ENCODE data around the gene ZNF664. TPM values are rescaled to one million over a fixed set of nuclear protein-coding genes. Genes with fewer than 3 reads are reported as not detected.
A peak's percentile ranks its signal among the peaks of the same experiment; 100 is the strongest.

The ZNF664 gene
- total RNA-seq, 2 donors from 2014 or later: 131 to 139 TPM

DNA sequence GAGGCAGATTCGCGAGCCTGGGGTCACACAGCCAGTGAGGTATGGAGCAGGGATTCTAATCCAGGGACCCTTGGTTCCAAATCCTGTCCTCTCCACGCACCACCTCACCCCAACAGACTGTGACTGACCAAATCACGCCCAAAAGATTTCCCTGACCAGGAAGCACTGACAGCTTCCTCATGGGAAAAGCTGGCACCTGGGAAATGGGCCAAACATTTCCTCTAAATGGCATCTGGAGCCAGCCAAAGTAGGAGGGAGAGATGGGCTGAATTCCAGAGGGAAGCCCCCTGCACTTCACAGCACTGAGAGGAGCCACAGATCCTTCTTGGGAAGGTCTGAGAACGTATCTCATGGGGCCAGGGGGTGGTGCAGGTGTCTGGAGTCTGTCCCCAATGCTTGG is 29.2 kb upstream of the ZNF664 start:
- H3K4me1 Mint-ChIP-seq: peaks cover 1% of the 10 kb centered on the region
- H3K4me3 Mint-ChIP-seq: no peak overlapping the region
- peaks cover 34% of the 10 kb centered on the region for H3K9me3 ChIP-seq (ENCODE audit: control insufficient read depth, low read length)
- no peak overlapping the region for H3K27ac Mint-ChIP-seq
- peaks cover 24% of the 10 kb centered on the region for H3K9me3 Mint-ChIP-seq
- H3K27me3 Mint-ChIP-seq (ENCODE audit: insufficient read depth): peaks cover 4% of the 10 kb centered on the region
- H3K27me3 ChIP-seq (ENCODE audit: control insufficient read depth, insufficient read depth, low read length, poor library complexity, severe bottlenecking): no peaks in the 10 kb centered on the region
- peaks cover 65% of the 10 kb centered on the region for H3K36me3 Mint-ChIP-seq (ENCODE audit: low read depth)
- no peak overlapping the region for H3K9ac ChIP-seq (ENCODE audit: extremely low read depth, low read length, poor library complexity, severe bottlenecking)
- H3K4me1 ChIP-seq (ENCODE audit: control insufficient read depth, insufficient read depth, low read length): no peaks in the 10 kb centered on the region
- H3K36me3 ChIP-seq (ENCODE audit: control insufficient read depth, insufficient read depth, low read length): peaks cover 41% of the 10 kb centered on the region
- TF ChIP-seq, protein P1, sequence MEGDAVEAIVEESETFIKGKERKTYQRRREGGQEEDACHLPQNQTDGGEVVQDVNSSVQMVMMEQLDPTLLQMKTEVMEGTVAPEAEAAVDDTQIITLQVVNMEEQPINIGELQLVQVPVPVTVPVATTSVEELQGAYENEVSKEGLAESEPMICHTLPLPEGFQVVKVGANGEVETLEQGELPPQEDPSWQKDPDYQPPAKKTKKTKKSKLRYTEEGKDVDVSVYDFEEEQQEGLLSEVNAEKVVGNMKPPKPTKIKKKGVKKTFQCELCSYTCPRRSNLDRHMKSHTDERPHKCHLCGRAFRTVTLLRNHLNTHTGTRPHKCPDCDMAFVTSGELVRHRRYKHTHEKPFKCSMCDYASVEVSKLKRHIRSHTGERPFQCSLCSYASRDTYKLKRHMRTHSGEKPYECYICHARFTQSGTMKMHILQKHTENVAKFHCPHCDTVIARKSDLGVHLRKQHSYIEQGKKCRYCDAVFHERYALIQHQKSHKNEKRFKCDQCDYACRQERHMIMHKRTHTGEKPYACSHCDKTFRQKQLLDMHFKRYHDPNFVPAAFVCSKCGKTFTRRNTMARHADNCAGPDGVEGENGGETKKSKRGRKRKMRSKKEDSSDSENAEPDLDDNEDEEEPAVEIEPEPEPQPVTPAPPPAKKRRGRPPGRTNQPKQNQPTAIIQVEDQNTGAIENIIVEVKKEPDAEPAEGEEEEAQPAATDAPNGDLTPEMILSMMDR (conservative IDR thresholded peaks at IDR 0.05): no peak
- DNase-seq: peak; percentile 38
- H3K27ac ChIP-seq (ENCODE audit: low read depth, low read length): no peak overlapping the region
- H3K4me3 ChIP-seq (ENCODE audit: low read length): no peak overlapping the region
- 93 to 100% methylated on average over 1 to 5 of the region's 5 CpGs for WGBS, 2 experiments (ENCODE audit: insufficient coverage in 1 of 2, insufficient read length in 1 of 2)

DNA sequence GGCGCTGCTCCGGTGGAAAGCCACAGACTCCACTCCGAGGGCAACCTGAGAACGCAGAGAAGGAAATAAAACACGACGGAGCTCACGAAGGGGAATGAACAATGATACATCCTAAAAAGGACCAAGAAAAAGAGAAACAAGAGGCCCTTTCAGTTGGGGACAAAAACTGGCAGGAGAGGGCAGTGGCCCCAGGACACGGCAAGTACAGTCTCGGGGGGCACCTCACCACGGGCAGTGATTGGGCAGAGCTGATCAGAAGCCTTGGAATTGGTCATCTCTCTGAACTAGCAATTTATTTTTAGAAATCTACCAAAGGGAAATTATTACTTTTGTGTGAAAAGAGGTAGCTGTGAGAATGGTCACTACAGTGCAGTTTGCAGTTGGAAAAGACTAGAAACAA is 28.3 kb upstream of the ZNF664 start:
- Mint-ChIP-seq H3K27ac (no peak overlapping the region), H3K4me3 (no peak overlapping the region), H3K27me3 (ENCODE audit: insufficient read depth) (peaks cover 8% of the 10 kb centered on the region), H3K9me3 (peaks cover 24% of the 10 kb centered on the region), H3K36me3 (ENCODE audit: low read depth) (peaks cover 72% of the 10 kb centered on the region), H3K4me1 (peaks cover 1% of the 10 kb centered on the region)
- WGBS, 2 experiments (ENCODE audit: insufficient coverage in 1 of 2, insufficient read length in 1 of 2): 93 to 98% methylated on average over 8 to 10 of the region's 10 CpGs
- no peak overlapping the region for H3K27ac ChIP-seq (ENCODE audit: low read depth, low read length)
- no peaks in the 10 kb centered on the region for H3K4me1 ChIP-seq (ENCODE audit: control insufficient read depth, insufficient read depth, low read length)
- H3K9ac ChIP-seq (ENCODE audit: extremely low read depth, low read length, poor library complexity, severe bottlenecking): no peak overlapping the region
- peaks cover 44% of the 10 kb centered on the region for H3K36me3 ChIP-seq (ENCODE audit: control insufficient read depth, insufficient read depth, low read length)
- no peaks in the 10 kb centered on the region for H3K27me3 ChIP-seq (ENCODE audit: control insufficient read depth, insufficient read depth, low read length, poor library complexity, severe bottlenecking)
- no peak overlapping the region for H3K4me3 ChIP-seq (ENCODE audit: low read length)
- TF ChIP-seq, protein P1 (conservative IDR thresholded peaks at IDR 0.05): no peak
- peak; percentile 33 for DNase-seq
- H3K9me3 ChIP-seq (ENCODE audit: control insufficient read depth, low read length): peaks cover 43% of the 10 kb centered on the region

DNA sequence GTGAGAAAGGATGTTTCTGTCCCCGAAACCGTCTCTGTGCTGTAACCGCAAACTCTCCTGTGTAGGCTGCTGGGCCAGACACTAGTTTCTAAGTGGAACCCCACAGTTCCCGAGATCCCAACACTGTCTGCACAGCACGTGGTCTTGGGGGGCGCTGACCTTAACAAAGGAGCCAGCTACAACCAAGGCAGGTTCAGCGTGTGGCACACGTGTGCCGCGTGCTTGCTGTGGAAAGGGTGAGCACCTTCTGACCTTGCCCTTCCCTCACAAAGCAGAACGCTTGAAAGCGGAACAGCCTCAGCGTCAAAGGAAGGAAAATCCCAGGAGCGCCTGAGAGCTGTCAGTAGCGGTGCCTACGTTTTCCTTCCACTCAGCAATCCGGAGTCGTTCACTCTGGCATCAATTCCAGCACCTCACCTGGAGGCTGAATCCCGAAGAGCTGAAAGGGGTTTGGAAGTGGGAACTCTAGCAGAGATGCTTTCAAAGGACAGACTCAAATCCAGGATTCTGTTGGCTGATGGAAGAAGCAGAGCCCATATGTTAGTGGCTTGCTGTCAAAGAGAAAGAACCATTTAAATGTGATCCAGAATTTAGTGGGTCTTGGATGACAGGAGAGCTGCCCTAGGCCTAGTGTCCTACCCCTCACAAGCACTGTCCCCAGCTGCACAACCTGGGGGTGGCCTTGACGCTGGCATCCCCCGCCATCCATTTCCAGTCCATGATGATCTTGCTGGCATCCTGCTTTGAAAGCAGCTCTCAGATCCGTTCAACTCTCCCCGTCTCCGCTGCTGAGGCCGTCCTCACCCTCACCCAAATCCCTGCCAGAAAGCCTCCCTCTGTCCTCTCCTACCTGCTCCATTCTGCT is 27.5 kb upstream of the ZNF664 start:
- no peak overlapping the region for H3K27ac Mint-ChIP-seq
- peak; percentile 48 for DNase-seq
- peaks cover 1% of the 10 kb centered on the region for H3K4me1 Mint-ChIP-seq

More for the DNA sequence above, 27.5 kb upstream of the ZNF664 start:
- 89 to 90% methylated on average over 21 to 25 of the region's 25 CpGs for WGBS, 2 experiments (ENCODE audit: insufficient coverage in 1 of 2, insufficient read length in 1 of 2)
- TF ChIP-seq, protein P1 (conservative IDR thresholded peaks at IDR 0.05): no peak
- Histone ChIP-seq H3K9me3 (ENCODE audit: control insufficient read depth, low read length) (peaks cover 51% of the 10 kb centered on the region), H3K36me3 (ENCODE audit: control insufficient read depth, insufficient read depth, low read length) (peaks cover 44% of the 10 kb centered on the region), H3K9ac (ENCODE audit: extremely low read depth, low read length, poor library complexity, severe bottlenecking) (no peak overlapping the region), H3K27ac (ENCODE audit: low read depth, low read length) (no peak overlapping the region), H3K4me3 (ENCODE audit: low read length) (no peak overlapping the region), H3K4me1 (ENCODE audit: control insufficient read depth, insufficient read depth, low read length) (no peaks in the 10 kb centered on the region), H3K27me3 (ENCODE audit: control insufficient read depth, insufficient read depth, low read length, poor library complexity, severe bottlenecking) (no peaks in the 10 kb centered on the region)
- Mint-ChIP-seq H3K4me3 (no peak overlapping the region), H3K9me3 (peaks cover 24% of the 10 kb centered on the region), H3K27me3 (ENCODE audit: insufficient read depth) (peaks cover 9% of the 10 kb centered on the region), H3K36me3 (ENCODE audit: low read depth) (peaks cover 71% of the 10 kb centered on the region)
